HG03439 (cell line): Measurements from ENCODE around the gene SEC23A.
"Not testable (repeated sequence)": the region's sequence is repeated elsewhere in the genome, so short reads cannot be mapped to it uniquely, and the experiment has no call there.

ENCODE experiments used
- ATAC-seq: cut with Tn5 transposase; IDR thresholded peaks from one replicate; pipeline ENCODE4 v1.9.1; 2021; ENCODE audit warnings: mild to moderate bottlenecking, moderate library complexity; ENCODE audit not compliant: unreplicated experiment

Gene SEC23A

GRCh38 chr14:39094515-39094914 is 8.5 kb downstream of the SEC23A start:
- ATAC-seq, result no peak

- no peak for ATAC-seq
Observed at GRCh38 chr14:39091716-39092115, 11.3 kb downstream of the SEC23A start.

- no peak for ATAC-seq
Observed at GRCh38 chr14:39090548-39091111, 12.4 kb downstream of the SEC23A start.

GRCh38 chr14:39087493-39087892 is 15.5 kb downstream of the SEC23A start:
- ATAC-seq, result no peak

GRCh38 chr14:39085933-39086332 is 17.1 kb downstream of the SEC23A start:
- ATAC-seq, result no peak

GRCh38 chr14:39083127-39083526 is 19.9 kb downstream of the SEC23A start:
- ATAC-seq, result no peak

DNA sequence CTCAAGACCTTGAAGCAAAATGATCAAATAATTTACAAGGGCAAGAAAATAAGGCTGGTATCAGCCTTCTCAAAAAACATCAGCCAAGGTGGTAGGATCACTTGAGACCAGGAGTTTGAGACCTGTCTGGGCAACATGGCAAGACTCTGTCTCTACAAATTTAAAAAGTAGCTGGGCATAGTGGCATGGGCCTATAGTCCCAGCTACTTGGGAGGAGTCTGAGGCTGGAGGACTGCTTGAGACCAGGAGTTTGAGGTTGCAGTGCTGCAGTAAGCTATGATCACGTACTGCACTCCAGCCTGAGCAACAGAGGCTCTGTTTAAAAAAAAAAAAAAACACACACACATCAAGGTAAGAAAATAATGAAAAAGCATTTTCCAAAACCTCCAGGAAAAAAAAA is 22.1 kb downstream of the SEC23A start:
- ATAC-seq, result no peak

- no peak for ATAC-seq
Observed at GRCh38 chr14:39071096-39071495, 31.9 kb downstream of the SEC23A start.

DNA sequence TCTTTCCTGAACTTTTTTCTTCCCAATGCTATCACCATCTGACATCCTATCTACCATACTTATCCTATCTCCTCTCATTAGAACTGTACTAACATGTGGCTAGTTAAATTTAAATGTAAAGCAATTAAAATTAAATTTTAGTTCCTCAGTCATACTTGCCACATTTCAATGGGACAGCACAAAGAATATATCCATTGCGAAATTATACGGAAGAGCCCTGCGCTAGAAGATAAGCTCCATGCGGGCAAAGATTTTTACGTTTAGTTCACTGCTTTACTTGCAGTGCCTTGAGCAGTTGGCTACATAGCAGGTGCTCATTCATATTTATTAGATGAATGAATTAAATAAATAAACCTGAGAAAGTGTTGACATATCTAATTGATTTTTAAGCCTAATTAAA is 33.1 kb downstream of the SEC23A start:
- no peak for ATAC-seq

DNA sequence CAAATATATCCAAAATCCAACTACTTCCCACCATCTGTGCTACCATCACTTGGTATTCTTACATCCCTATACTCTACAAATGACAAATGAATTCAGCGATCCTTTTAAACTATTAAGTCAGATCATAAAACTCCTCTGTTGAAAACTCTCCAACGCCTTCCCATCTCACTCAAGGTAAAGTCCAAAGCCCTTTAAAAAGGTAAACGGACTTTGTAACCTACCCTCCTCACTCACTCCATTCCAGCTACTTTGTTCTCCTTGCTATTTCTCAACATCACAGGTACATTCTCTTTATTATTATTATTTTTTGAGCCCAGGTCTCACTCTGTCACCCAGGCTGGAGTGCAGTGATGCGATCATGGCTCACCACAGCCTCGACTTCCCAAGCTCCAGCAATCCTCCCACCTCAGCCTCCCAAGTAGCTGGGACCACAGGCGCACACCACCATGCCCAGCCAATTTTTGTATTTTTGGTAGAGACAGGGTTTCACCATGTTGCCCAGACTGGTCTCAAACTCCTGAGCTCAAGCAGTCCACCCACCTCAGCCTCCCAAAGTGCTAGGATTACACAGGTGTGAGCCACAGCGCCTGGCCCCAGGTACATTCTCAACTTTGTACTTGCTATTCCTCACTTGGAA is 33.7 kb downstream of the SEC23A start:
- not testable (repeated sequence) for ATAC-seq

DNA sequence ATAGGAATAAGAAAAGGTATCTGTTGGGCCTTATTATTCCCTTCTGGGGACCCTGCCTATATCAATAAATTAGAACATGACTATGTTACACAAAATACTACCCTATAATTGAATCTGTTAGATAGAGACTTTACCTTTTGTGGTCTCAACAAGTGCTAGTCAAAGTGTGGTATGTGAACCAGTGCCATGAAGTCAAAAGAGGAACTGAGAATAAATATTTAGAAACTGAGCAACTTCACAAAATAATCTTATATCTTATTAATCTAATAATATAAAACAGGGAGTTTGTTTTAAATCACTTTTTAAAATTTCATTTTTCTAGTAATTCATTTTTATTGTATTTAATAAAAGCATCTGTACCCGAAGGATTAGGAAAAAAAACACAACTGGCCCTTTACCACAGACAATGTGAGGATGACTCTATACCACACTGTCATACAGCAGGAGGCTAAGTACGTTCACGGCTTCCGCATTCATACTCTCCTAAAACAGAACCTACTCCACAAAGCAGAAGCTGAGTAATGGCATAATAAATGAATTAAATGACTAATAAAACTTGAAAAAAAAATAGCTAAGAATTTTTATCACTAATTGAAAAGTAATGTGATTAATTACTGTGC is 42.1 kb downstream of the SEC23A start:
- peak; percentile 99 for ATAC-seq

- ATAC-seq, result no peak
Observed at GRCh38 chr14:39055786-39056474, 47.1 kb downstream of the SEC23A start.

GRCh38 chr14:39052869-39053454 is 50.1 kb downstream of the SEC23A start:
- ATAC-seq, result not testable (repeated sequence)

GRCh38 chr14:39050389-39050788 is 52.6 kb downstream of the SEC23A start:
- ATAC-seq, result no peak

DNA sequence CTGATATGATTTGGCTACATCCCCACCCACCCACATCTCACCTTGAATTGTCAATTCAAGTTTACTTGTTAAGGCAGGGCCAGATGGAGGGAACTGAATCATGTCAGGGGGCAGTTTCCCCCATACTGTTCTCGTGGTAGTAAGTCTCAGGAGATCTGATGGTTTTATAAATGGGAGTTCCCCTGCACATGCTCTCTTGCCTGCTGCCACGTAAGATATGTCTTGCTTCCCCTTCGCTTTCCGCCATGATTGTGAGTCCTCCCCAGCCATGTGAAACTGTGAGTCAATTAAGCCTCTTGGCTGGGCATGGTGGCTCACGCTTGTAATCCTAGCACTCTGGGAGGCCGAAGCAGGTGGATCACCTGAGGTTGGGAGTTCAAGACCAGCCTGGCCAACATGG is 57.1 kb downstream of the SEC23A start:
- not testable (repeated sequence) for ATAC-seq

DNA sequence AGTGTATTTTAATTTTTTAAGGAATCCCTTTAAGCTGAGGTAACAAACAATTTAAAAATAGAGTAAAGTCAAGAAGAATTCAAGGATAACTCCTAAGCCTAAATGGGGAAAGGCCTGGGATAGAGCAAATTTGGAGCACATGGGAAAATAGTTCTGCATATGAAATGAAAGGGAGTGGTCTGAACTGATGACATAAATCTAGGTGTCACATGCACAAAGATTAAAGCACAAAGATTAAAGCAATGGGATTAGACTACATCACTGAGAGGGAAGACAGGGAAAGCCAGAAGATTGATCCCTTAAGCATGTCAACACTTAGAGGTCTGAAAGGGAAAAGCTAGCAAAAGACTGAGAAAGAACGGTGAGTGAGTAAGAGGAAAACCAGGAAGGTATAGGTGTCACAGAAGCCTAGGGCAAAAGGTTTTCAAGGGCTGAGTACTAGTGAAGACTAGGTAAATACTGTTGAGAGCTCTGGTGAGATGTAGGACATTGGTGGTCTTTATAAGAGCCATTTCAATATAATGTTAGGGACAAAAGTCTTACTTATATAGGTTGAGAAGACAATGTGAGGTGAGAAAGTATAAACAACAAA is 59.6 kb downstream of the SEC23A start:
- ATAC-seq, result no peak

- ATAC-seq, result no peak
Observed at GRCh38 chr14:39040529-39040928, 62.5 kb downstream of the SEC23A start.

GRCh38 chr14:39038542-39038941 is 64.5 kb downstream of the SEC23A start:
- no peak for ATAC-seq

GRCh38 chr14:39036760-39037159 is 66.3 kb downstream of the SEC23A start:
- ATAC-seq, result no peak

DNA sequence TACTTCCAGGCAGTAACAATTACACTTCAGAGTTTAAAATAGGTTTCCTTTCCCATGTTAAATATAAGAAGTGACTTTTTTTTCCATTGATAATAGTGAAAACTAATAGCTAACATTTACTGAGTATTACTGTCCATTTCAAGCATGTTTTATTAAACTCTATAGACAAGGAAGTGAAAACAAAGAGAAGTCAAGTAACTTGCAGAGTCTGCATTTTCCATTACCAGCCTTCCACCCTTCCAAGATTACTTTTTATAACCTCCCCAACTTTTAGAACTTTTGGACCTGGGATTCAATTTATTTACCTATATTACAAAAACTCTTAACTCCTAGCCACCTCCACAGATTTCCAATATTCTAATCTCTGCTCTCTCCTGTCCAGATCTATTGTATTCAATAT is 67.7 kb downstream of the SEC23A start:
- ATAC-seq, result no peak
